ENCODE data around the gene APLP2. TPM values are rescaled to one million over a fixed set of nuclear protein-coding genes. Genes with fewer than 3 reads are reported as not detected.

Gene APLP2
- total RNA-seq, 2 donors from 2014 or later, result 284 to 350 TPM

GRCh38 chr11:130131961-130132850 lies 62.5 kb downstream of the APLP2 start:
- intact Hi-C loops (cut with DNase I), result loop anchor here (5.0 kb wide), 3 partner anchors 60 to 210 kb away; partner anchors contain the start of gene PRDM10 (in 1 of the 2)
- DNase-seq (ENCODE audit: low spot score), result no peak

GRCh38 chr11:130133716-130134115 lies 64.0 kb downstream of the APLP2 start:
- DNase-seq (ENCODE audit: low spot score), result no peak
- intact Hi-C loops (cut with DNase I), result loop anchor here (5.0 kb wide), 3 partner anchors 61 to 211 kb away; partner anchors contain the start of gene PRDM10 (in 1 of the 2)

GRCh38 chr11:130136107-130136506 lies 66.4 kb downstream of the APLP2 start:
- intact Hi-C loops (cut with DNase I), result no loop called here
- DNase-seq (ENCODE audit: low spot score), result peak; percentile 26

GRCh38 chr11:130137999-130138398 lies 68.3 kb downstream of the APLP2 start:
- intact Hi-C loops (cut with DNase I), result no loop called here
- DNase-seq (ENCODE audit: low spot score), result peak; percentile 31

- intact Hi-C loops (cut with DNase I), result no loop called here
- DNase-seq (ENCODE audit: low spot score), result peak; percentile 43
These were observed 69.7 kb downstream of the APLP2 start for GRCh38 chr11:130139401-130139800.

GRCh38 chr11:130141561-130142341 lies 72.1 kb downstream of the APLP2 start:
- intact Hi-C loops (cut with DNase I), result no loop called here
- DNase-seq (ENCODE audit: low spot score), result peak; percentile 76

GRCh38 chr11:130144141-130144540 lies 74.4 kb downstream of the APLP2 start:
- intact Hi-C loops (cut with DNase I), result no loop called here
- peak; percentile 60 for DNase-seq (ENCODE audit: low spot score)

GRCh38 chr11:130144861-130145281 lies 75.2 kb downstream of the APLP2 start:
- peak; percentile 68 for DNase-seq (ENCODE audit: low spot score)
- intact Hi-C loops (cut with DNase I), result no loop called here

GRCh38 chr11:130145311-130145812 lies 75.7 kb downstream of the APLP2 start:
- no peak for DNase-seq (ENCODE audit: low spot score)

GRCh38 chr11:130145975-130146776 lies 76.5 kb downstream of the APLP2 start:
- DNase-seq (ENCODE audit: low spot score), result peak; percentile 81
- intact Hi-C loops (cut with DNase I), result no loop called here

More at GRCh38 chr11:130145311-130145812, 75.7 kb downstream of the APLP2 start:
- intact Hi-C loops (cut with DNase I), result no loop called here

GRCh38 chr11:130146796-130147195 lies 77.1 kb downstream of the APLP2 start:
- intact Hi-C loops (cut with DNase I), result no loop called here
- DNase-seq (ENCODE audit: low spot score), result no peak

GRCh38 chr11:130148796-130149326 lies 79.2 kb downstream of the APLP2 start:
- peak; percentile 45 for DNase-seq (ENCODE audit: low spot score)
- intact Hi-C loops (cut with DNase I), result no loop called here

GRCh38 chr11:130150790-130151189 lies 81.1 kb downstream of the APLP2 start:
- DNase-seq (ENCODE audit: low spot score), result peak; percentile 31

GRCh38 chr11:130151196-130151595 lies 81.5 kb downstream of the APLP2 start:
- intact Hi-C loops (cut with DNase I), result no loop called here
- no peak for DNase-seq (ENCODE audit: low spot score)

More at GRCh38 chr11:130150790-130151189, 81.1 kb downstream of the APLP2 start:
- intact Hi-C loops (cut with DNase I), result no loop called here

GRCh38 chr11:130156108-130157022 lies 86.7 kb downstream of the APLP2 start:
- no peak for DNase-seq (ENCODE audit: low spot score)
- intact Hi-C loops (cut with DNase I), result no loop called here

GRCh38 chr11:130157101-130157500 lies 87.4 kb downstream of the APLP2 start:
- no peak for DNase-seq (ENCODE audit: low spot score)
- intact Hi-C loops (cut with DNase I), result no loop called here

GRCh38 chr11:130157840-130158239 lies 88.1 kb downstream of the APLP2 start:
- intact Hi-C loops (cut with DNase I), result no loop called here
- DNase-seq (ENCODE audit: low spot score), result no peak

GRCh38 chr11:130159139-130159538 lies 89.4 kb downstream of the APLP2 start:
- no peak for DNase-seq (ENCODE audit: low spot score)
- intact Hi-C loops (cut with DNase I), result no loop called here
